ENCODE data around the gene DNAJC21. TPM values are rescaled to one million over a fixed set of nuclear protein-coding genes. Genes with fewer than 3 reads are reported as not detected.
"Not testable (repeated sequence)": the region's sequence is repeated elsewhere in the genome, so short reads cannot be mapped to it uniquely, and the experiment has no call there.

Gene DNAJC21
- total and polyA plus RNA-seq, 9 donors = 24.8 to 56.6 (median 50.1) TPM

GRCh38 chr5:34968258-34968657 lies 38.9 kb downstream of the DNAJC21 start:
- H3K4me1 ChIP-seq (ENCODE audit: control insufficient read depth, insufficient read depth, low read length) = no peaks in the 10 kb centered on the region
- WGBS (ENCODE audit: insufficient coverage) = no CpG with 5 or more reads among the region's 2 CpGs
- H3K27ac ChIP-seq (ENCODE audit: low read length) = no peak overlapping the region
- H3K9me3 ChIP-seq (replicated peaks; ENCODE audit: control insufficient read depth, low read depth, low read length) = no peaks in the 10 kb centered on the region
- DNase-seq = no peak
- H3K27me3 ChIP-seq (ENCODE audit: control insufficient read depth, insufficient read depth, low read length) = no peaks in the 10 kb centered on the region
- no peak overlapping the region for H3K4me3 ChIP-seq (ENCODE audit: low read length)
- H3K36me3 ChIP-seq (ENCODE audit: control insufficient read depth, insufficient read depth, low read length) = no peaks in the 10 kb centered on the region

- no peak overlapping the region for H3K27ac ChIP-seq (ENCODE audit: low read length)
- H3K4me1 ChIP-seq (ENCODE audit: control insufficient read depth, insufficient read depth, low read length) = no peaks in the 10 kb centered on the region
- H3K36me3 ChIP-seq (ENCODE audit: control insufficient read depth, insufficient read depth, low read length) = no peaks in the 10 kb centered on the region
- DNase-seq = no peak
- no peak overlapping the region for H3K4me3 ChIP-seq (ENCODE audit: low read length)
- H3K9me3 ChIP-seq (replicated peaks; ENCODE audit: control insufficient read depth, low read depth, low read length) = no peaks in the 10 kb centered on the region
- 71% methylated on average over 1 of the region's 1 CpG for WGBS (ENCODE audit: insufficient coverage)
- H3K27me3 ChIP-seq (ENCODE audit: control insufficient read depth, insufficient read depth, low read length) = no peaks in the 10 kb centered on the region
Measured at GRCh38 chr5:34970552-34970951, 41.2 kb downstream of the DNAJC21 start.

- not testable (repeated sequence) for H3K27me3 ChIP-seq (ENCODE audit: control insufficient read depth, insufficient read depth, low read length); H3K9me3 ChIP-seq (replicated peaks; ENCODE audit: control insufficient read depth, low read depth, low read length); H3K27ac ChIP-seq (ENCODE audit: low read length); H3K36me3 ChIP-seq (ENCODE audit: control insufficient read depth, insufficient read depth, low read length); H3K4me3 ChIP-seq (ENCODE audit: low read length); DNase-seq; H3K4me1 ChIP-seq (ENCODE audit: control insufficient read depth, insufficient read depth, low read length)
- WGBS (ENCODE audit: insufficient coverage) = no CpG with 5 or more reads among the region's 4 CpGs
Measured at GRCh38 chr5:34971655-34972054, 42.3 kb downstream of the DNAJC21 start.

GRCh38 chr5:34976347-34976746 lies 47.0 kb downstream of the DNAJC21 start:
- H3K9me3 ChIP-seq (replicated peaks; ENCODE audit: control insufficient read depth, low read depth, low read length) = no peaks in the 10 kb centered on the region
- H3K36me3 ChIP-seq (ENCODE audit: control insufficient read depth, insufficient read depth, low read length) = no peaks in the 10 kb centered on the region
- no peaks in the 10 kb centered on the region for H3K4me1 ChIP-seq (ENCODE audit: control insufficient read depth, insufficient read depth, low read length)
- WGBS (ENCODE audit: insufficient coverage) = 75% methylated on average over 2 of the region's 5 CpGs
- H3K27me3 ChIP-seq (ENCODE audit: control insufficient read depth, insufficient read depth, low read length) = peaks cover 2% of the 10 kb centered on the region
- no peak overlapping the region for H3K27ac ChIP-seq (ENCODE audit: low read length)
- no peak for DNase-seq
- no peak overlapping the region for H3K4me3 ChIP-seq (ENCODE audit: low read length)

- Histone ChIP-seq H3K36me3 (ENCODE audit: control insufficient read depth, insufficient read depth, low read length) (no peaks in the 10 kb centered on the region), H3K27me3 (ENCODE audit: control insufficient read depth, insufficient read depth, low read length) (peaks cover 2% of the 10 kb centered on the region), H3K9me3 (replicated peaks; ENCODE audit: control insufficient read depth, low read depth, low read length) (no peaks in the 10 kb centered on the region), H3K4me1 (ENCODE audit: control insufficient read depth, insufficient read depth, low read length) (no peaks in the 10 kb centered on the region), H3K4me3 (ENCODE audit: low read length) (no peak overlapping the region), H3K27ac (ENCODE audit: low read length) (no peak overlapping the region)
- no peak for DNase-seq
- WGBS (ENCODE audit: insufficient coverage) = 94% methylated on average over 2 of the region's 2 CpGs
Measured at GRCh38 chr5:34977934-34978613, 48.7 kb downstream of the DNAJC21 start.

- no peaks in the 10 kb centered on the region for H3K4me1 ChIP-seq (ENCODE audit: control insufficient read depth, insufficient read depth, low read length)
- H3K27ac ChIP-seq (ENCODE audit: low read length) = no peak overlapping the region
- no peaks in the 10 kb centered on the region for H3K36me3 ChIP-seq (ENCODE audit: control insufficient read depth, insufficient read depth, low read length)
- H3K27me3 ChIP-seq (ENCODE audit: control insufficient read depth, insufficient read depth, low read length) = peaks cover 2% of the 10 kb centered on the region
- no peaks in the 10 kb centered on the region for H3K9me3 ChIP-seq (replicated peaks; ENCODE audit: control insufficient read depth, low read depth, low read length)
- H3K4me3 ChIP-seq (ENCODE audit: low read length) = no peak overlapping the region
- no peak for DNase-seq
- WGBS (ENCODE audit: insufficient coverage) = no CpG with 5 or more reads among the region's 4 CpGs
Measured at GRCh38 chr5:34978681-34979080, 49.3 kb downstream of the DNAJC21 start.

DNA sequence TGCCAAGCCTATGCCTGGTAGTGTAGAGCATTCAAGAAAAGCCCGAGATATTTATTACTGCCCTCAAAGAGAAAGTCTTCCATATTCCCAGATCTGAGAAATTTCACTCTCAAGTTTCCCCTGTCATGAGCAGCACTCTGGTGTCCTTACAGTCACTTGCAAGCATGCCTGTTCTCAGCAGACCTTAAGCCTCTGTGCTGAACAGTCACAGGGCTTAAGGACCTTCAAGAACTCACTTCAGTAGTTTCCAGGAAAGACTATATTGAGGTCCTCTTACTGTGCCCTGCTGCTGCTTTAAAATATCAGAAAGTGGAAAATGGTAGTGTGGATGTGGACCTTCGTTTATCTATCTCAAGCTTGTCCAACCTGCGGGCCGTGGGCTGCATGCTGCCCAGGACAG lies 53.5 kb downstream of the DNAJC21 start:
- H3K27ac ChIP-seq (ENCODE audit: low read length) = no peak overlapping the region
- peaks cover 12% of the 10 kb centered on the region for H3K9me3 ChIP-seq (replicated peaks; ENCODE audit: control insufficient read depth, low read depth, low read length)
- H3K4me3 ChIP-seq (ENCODE audit: low read length) = no peak overlapping the region
- H3K27me3 ChIP-seq (ENCODE audit: control insufficient read depth, insufficient read depth, low read length) = no peaks in the 10 kb centered on the region
- H3K36me3 ChIP-seq (ENCODE audit: control insufficient read depth, insufficient read depth, low read length) = no peaks in the 10 kb centered on the region
- DNase-seq = no peak
- H3K4me1 ChIP-seq (ENCODE audit: control insufficient read depth, insufficient read depth, low read length) = no peaks in the 10 kb centered on the region
- WGBS (ENCODE audit: insufficient coverage) = 100% methylated on average over 1 of the region's 4 CpGs

DNA sequence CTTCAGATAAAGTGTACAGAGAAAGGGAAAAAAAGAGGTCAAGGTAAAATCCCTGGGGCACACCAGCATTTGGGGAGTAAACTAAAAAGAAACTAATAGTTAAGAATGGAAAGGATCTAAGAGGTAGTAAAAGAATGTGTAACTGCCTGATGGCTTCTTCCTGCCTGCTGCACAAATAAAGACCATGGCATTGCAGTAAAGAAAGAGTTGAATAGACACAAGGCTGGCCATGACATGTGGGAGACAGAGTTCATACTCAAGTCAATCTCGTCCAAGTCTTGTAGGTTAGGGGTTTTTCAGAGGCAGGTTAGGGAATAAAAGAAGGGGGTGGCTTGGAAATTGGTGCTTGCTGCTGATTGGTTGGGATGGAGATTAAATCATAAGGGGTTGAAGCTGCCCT lies 57.6 kb downstream of the DNAJC21 start:
- DNase-seq = no peak
- Histone ChIP-seq H3K4me3 (ENCODE audit: low read length) (no peak overlapping the region), H3K27me3 (ENCODE audit: control insufficient read depth, insufficient read depth, low read length) (no peaks in the 10 kb centered on the region), H3K36me3 (ENCODE audit: control insufficient read depth, insufficient read depth, low read length) (no peaks in the 10 kb centered on the region), H3K9me3 (replicated peaks; ENCODE audit: control insufficient read depth, low read depth, low read length) (peaks cover 12% of the 10 kb centered on the region), H3K4me1 (ENCODE audit: control insufficient read depth, insufficient read depth, low read length) (no peaks in the 10 kb centered on the region), H3K27ac (ENCODE audit: low read length) (no peak overlapping the region)
- 100% methylated on average over 1 of the region's 1 CpG for WGBS (ENCODE audit: insufficient coverage)

DNA sequence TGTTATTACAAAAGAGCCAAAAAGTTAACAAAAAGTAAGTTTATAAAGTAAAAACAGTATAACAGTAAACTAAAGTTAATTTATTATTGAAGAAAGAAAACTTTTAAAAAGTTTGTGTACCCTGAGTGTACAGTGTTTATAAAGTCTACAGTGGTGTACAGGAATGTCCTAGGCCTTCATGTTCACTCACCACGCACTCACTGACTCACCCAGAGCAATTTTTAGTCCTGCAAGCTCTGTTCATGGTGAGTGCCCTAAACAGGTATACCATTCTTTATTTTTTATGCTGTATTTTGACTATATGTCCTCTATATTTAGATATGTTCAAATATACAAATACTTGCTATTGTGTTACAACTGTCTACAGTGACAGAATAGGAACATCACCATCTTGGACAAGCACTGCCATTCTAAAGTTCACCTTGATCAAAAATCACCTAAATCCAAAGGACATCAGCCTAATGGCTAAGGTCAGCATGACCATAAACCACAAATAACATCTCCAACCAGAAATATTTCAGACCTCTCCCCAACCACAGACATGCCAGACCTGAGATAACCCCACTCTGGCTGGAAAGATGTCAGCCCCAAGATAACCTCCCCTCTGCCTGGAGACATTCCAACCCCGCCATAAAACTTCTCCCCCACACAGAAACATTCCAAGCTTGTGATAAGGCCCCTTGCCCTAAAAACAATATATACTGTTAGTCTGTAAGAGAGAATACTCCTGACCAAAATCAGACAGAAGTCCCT lies 62.3 kb downstream of the DNAJC21 start:
- no CpG with 5 or more reads among the region's 2 CpGs for WGBS (ENCODE audit: insufficient coverage)

DNA sequence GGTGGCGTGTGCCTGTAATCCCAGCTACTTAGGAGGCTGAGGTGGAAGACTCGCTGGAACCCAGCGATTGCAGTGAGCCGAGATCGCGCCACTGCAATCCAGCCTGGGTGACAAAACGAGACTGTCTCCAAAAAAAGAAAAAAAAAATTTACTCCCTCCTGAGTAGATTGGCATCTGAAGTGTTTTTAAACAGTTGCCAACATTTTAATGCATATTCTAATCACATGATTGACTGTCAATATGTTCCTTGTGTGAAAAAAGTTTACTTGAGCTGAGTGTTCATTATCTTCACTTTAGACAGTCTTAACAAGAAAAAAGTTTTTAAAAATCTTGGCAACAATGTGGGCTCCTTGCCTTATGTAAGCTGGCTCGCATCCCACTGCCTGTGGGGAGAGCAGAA lies 64.6 kb downstream of the DNAJC21 start:
- no peak for DNase-seq
- Histone ChIP-seq H3K4me1 (ENCODE audit: control insufficient read depth, insufficient read depth, low read length) (no peaks in the 10 kb centered on the region), H3K9me3 (replicated peaks; ENCODE audit: control insufficient read depth, low read depth, low read length) (no peaks in the 10 kb centered on the region), H3K36me3 (ENCODE audit: control insufficient read depth, insufficient read depth, low read length) (no peaks in the 10 kb centered on the region), H3K27me3 (ENCODE audit: control insufficient read depth, insufficient read depth, low read length) (no peaks in the 10 kb centered on the region), H3K4me3 (ENCODE audit: low read length) (no peak overlapping the region), H3K27ac (ENCODE audit: low read length) (no peak overlapping the region)
- no CpG with 5 or more reads among the region's 8 CpGs for WGBS (ENCODE audit: insufficient coverage)

More for the DNA sequence above, 62.3 kb downstream of the DNAJC21 start:
- no peak for DNase-seq
- no peaks in the 10 kb centered on the region for H3K36me3 ChIP-seq (ENCODE audit: control insufficient read depth, insufficient read depth, low read length)
- no peaks in the 10 kb centered on the region for H3K27me3 ChIP-seq (ENCODE audit: control insufficient read depth, insufficient read depth, low read length)
- H3K4me1 ChIP-seq (ENCODE audit: control insufficient read depth, insufficient read depth, low read length) = no peaks in the 10 kb centered on the region
- H3K4me3 ChIP-seq (ENCODE audit: low read length) = no peak overlapping the region
- H3K9me3 ChIP-seq (replicated peaks; ENCODE audit: control insufficient read depth, low read depth, low read length) = peaks cover 5% of the 10 kb centered on the region
- no peak overlapping the region for H3K27ac ChIP-seq (ENCODE audit: low read length)

All from muscle of leg (tissue), 11 donors.